HepG2 (cell line): ENCODE measurements around the gene SSR2. TPM values are rescaled to one million over a fixed set of nuclear protein-coding genes. Genes with fewer than 3 reads are reported as not detected.
A peak's percentile ranks its signal among the peaks of the same experiment; 100 is the strongest.

Experiments used
- ATAC-seq: fragments of 200-7000 bp; cut with Tn5 transposase; 3 replicates; pipeline ENCODE4 v1.9.1; 2020; ENCODE audit warnings: mild to moderate bottlenecking, moderate library complexity
- BruUV-seq: library from RNA; stranded (reverse); fragments of 400-500 nt; replicated peaks from 2 replicates; lab custom pipeline; 2021; lab: Mats Ljungman, UMichigan
- CTCF ChIA-PET: fragments of 300-600 bp; formaldehyde crosslinking; extraction: SDS; loops from one replicate; lab custom pipeline; 2021; ENCODE audit warnings: low total read pairs, inconsistent platforms, low intra/inter-chr PET ratio; lab: Yijun Ruan, JAX
- POLR2A ChIA-PET: fragments of 350-600 bp; sonication (Branson Sonifier 250); formaldehyde crosslinking; loops from one replicate; lab custom pipeline; 2020; ENCODE audit warnings: antibody characterized with exemption, inconsistent platforms; lab: Yijun Ruan, JAX
- DNase-seq: peaks from one replicate; pipeline ENCODE4 v3.0.0-alpha.2; 2015; ENCODE audit warnings: low spot score
- FAIRE-seq: peaks from 3 replicates; lab custom pipeline; 2011; peaks lifted over from hg19 to GRCh38; lab: Jason Lieb, UNC
- H2AFZ ChIP-seq: one replicate; pipeline ENCODE4 v1.6.1; 2011; ENCODE audit warnings: low read length, inconsistent platforms
- H3K27ac ChIP-seq: fragments of 300-600 bp; 3 replicates; pipeline ENCODE4 v1.8.0; 2011; ENCODE audit warnings: mixed run types, mild to moderate bottlenecking, mixed read lengths, low read length, inconsistent platforms; ENCODE audit not compliant: insufficient read depth; ENCODE audit errors: extremely low read length
- H3K27me3 ChIP-seq, 2 experiments: fragments of 200-600 bp in 1 of 2; 2 replicates in 1 of 2; 3 replicates in 1 of 2; pipeline versions ENCODE4 v1.6.0 to v1.8.0; 2011; ENCODE audit warnings: low read length in 2 of 2, mild to moderate bottlenecking in 2 of 2, moderate library complexity in 2 of 2, inconsistent platforms in 1 of 2; ENCODE audit not compliant: insufficient read depth in 2 of 2, control insufficient read depth in 1 of 2
- H3K36me3 ChIP-seq, 2 experiments: fragments of 200-600 bp in 1 of 2; replicated peaks in 1 of 2; 2 replicates in 1 of 2; 3 replicates in 1 of 2; pipeline versions ENCODE4 v1.5.1 to v1.8.0; 2011; ENCODE audit warnings: low read length in 2 of 2, inconsistent platforms in 1 of 2; ENCODE audit not compliant: insufficient read depth in 2 of 2, control insufficient read depth in 1 of 2
- H3K4me1 ChIP-seq: 2 replicates; pipeline ENCODE4 v1.5.1; 2012; ENCODE audit warnings: low read length, inconsistent platforms; ENCODE audit not compliant: insufficient read depth
- H3K4me2 ChIP-seq: 2 replicates; pipeline ENCODE4 v1.6.0; 2011; ENCODE audit warnings: low read depth, low read length, inconsistent platforms
- H3K4me3 ChIP-seq, 3 experiments: fragments of 200-600 bp in 1 of 3; sonication (generic), shearing (Covaris generic) in 1 of 3; replicated peaks in 1 of 3; 2 replicates each; pipeline ENCODE4 v1.5.1; 2011 to 2016; ENCODE audit warnings: low read length in 3 of 3, inconsistent platforms in 2 of 3, low read depth in 2 of 3, mild to moderate bottlenecking in 2 of 3, control low read depth in 1 of 3, mixed read lengths in 1 of 3; ENCODE audit not compliant: insufficient read depth in 1 of 3
- H3K79me2 ChIP-seq: one replicate; pipeline ENCODE4 v1.6.1; 2011; ENCODE audit warnings: low read length, inconsistent platforms; ENCODE audit not compliant: insufficient read depth
- H3K9ac ChIP-seq: 2 replicates; pipeline ENCODE4 v1.6.0; 2011; ENCODE audit warnings: mild to moderate bottlenecking, low read depth, low read length, inconsistent platforms; ENCODE audit not compliant: insufficient read depth
- H3K9me3 ChIP-seq: 2 replicates; pipeline ENCODE4 v1.5.1; 2012; ENCODE audit warnings: mild to moderate bottlenecking, low read length
- H4K20me1 ChIP-seq: 2 replicates; pipeline ENCODE4 v1.6.0; 2011; ENCODE audit warnings: inconsistent platforms, mild to moderate bottlenecking, low read length, moderate library complexity; ENCODE audit not compliant: insufficient read depth
- FOXP4 ChIP-seq: sonication (generic); formaldehyde crosslinking; IDR thresholded peaks from 2 replicates; pipeline ENCODE4 v1.4.0; 2020; ENCODE audit warnings: missing genetic modification reagents
- PAXIP1 ChIP-seq: sonication (generic); formaldehyde crosslinking; conservative IDR thresholded peaks from 2 replicates; pipeline ENCODE4 v1.4.0; 2020; ENCODE audit warnings: mild to moderate bottlenecking, missing genetic modification reagents, moderate library complexity
- SMARCC2 ChIP-seq: fragments of 450-650 bp; IDR thresholded peaks from 2 replicates; pipeline ENCODE4 v1.6.1; 2017; ENCODE audit warnings: antibody characterized with exemption, mild to moderate bottlenecking
- ZBTB14 ChIP-seq: sonication (generic); formaldehyde crosslinking; IDR thresholded peaks from 2 replicates; pipeline ENCODE4 v1.4.0; 2020; ENCODE audit warnings: missing genetic modification reagents
- ZBTB4 ChIP-seq: sonication (generic); formaldehyde crosslinking; IDR thresholded peaks from 2 replicates; pipeline ENCODE4 v1.4.0; 2020; ENCODE audit warnings: missing genetic modification reagents, mild to moderate bottlenecking, borderline replicate concordance
- ZFYVE20 ChIP-seq: sonication (generic); formaldehyde crosslinking; IDR thresholded peaks from 2 replicates; pipeline ENCODE4 v1.8.0; 2023; ENCODE audit warnings: low read depth, mild to moderate bottlenecking, moderate library complexity, missing genetic modification reagents, borderline replicate concordance
- ZSCAN22 ChIP-seq: sonication (generic); formaldehyde crosslinking; IDR thresholded peaks from 2 replicates; pipeline ENCODE4 v1.4.0; 2020; ENCODE audit warnings: mild to moderate bottlenecking, missing genetic modification reagents
- WGBS: methylation state at CpG from one replicate; pipeline ENCODE4 v1.1.6; 2017; ENCODE audit warnings: low lambda C conversion rate; 5-methylcytosine and 5-hydroxymethylcytosine counted together
- in situ Hi-C: cut with HindIII; loops from 2 replicates; pipeline ENCODE4 v1.10.0; 2017; ENCODE audit warnings: low pct_unique_long_range_greater_than_20kb; ENCODE audit not compliant: extremely low pct_ligation_motif_present
- intact Hi-C: fragments of 100-400 bp; cut with micrococcal nuclease; formaldehyde crosslinking; loops from one replicate; pipeline ENCODE4 v1.10.0; 2022; ENCODE audit not compliant: unreplicated experiment
- polyA plus RNA-seq, 8 experiments: library from polyadenylated mRNA; depleted of rRNA in 3 of 8; stranded (reverse) in 7 of 8; unstranded in 1 of 8; fragments of >200 nt; fragmentation: Illumina TruSeq in 4 of 8; extraction: Trizol in 4 of 8; gene quantifications; 2 replicates each; pipeline versions ENCODE4 v1.2.1 to v1.2.3, GENCODE V29; 2011 to 2016; ENCODE audit warnings: low read depth in 4 of 8, missing spikeins in 1 of 8, mixed read lengths in 1 of 8; ENCODE audit not compliant: insufficient read depth in 1 of 8
- total RNA-seq, 5 experiments: library from RNA; depleted of rRNA; stranded (reverse); fragments of >200 nt; fragmentation: Illumina TruSeq; extraction: Trizol; gene quantifications; 2 replicates each; pipeline ENCODE4 v1.2.3, GENCODE V29; 2016; ENCODE audit warnings: low read depth in 1 of 5

Gene SSR2
- total and polyA plus RNA-seq, 2 of the 13 experiments (the other 11 are each of a cell fraction or from before 2014, with no cell fraction given): 284 to 461 TPM

- POLR2A ChIA-PET: interaction anchor here (0.6 kb wide), 1 partner anchor 28 kb away, joined by 3 read pairs; no protein-coding TSS in a partner anchor
- FAIRE-seq: no peak
- Histone ChIP-seq H3K9ac (peak overlapping the region; percentile 82), H3K9me3 (no peaks in the 10 kb centered on the region), H4K20me1 (0 out of 2 replicates have a peak, but pooled peaks cover 2% of the 10 kb centered on the region), H3K4me3 (peak overlapping the region; percentile 92), H2AFZ (no peak overlapping the region), H3K79me2 (peaks cover 19% of the 10 kb centered on the region), H3K4me1 (peaks cover 28% of the 10 kb centered on the region), H3K27me3 (no peaks in the 10 kb centered on the region; a peak in 1 of 5 replicates), H3K27ac (peak overlapping the region; percentile 54), H3K4me2 (peak overlapping the region; percentile 92), H3K36me3 (peaks cover 1 to 11% of the 10 kb centered on the region in 2 experiments; a peak in 3 of 5 replicates)
- TF ChIP-seq FOXP4 (CRISPR knock-in tag) (0 out of 2 replicates have a peak, but pooled peaks have one; percentile 15), ZFYVE20 (CRISPR knock-in tag) (no peak), SMARCC2 (no peak), ZSCAN22 (no peak), PAXIP1 (CRISPR knock-in tag) (no peak), ZBTB14 (CRISPR knock-in tag) (no peak), ZBTB4 (CRISPR knock-in tag) (no peak)
- CTCF ChIA-PET: no interaction called here
- WGBS: 16% methylated on average over 5 of the region's 8 CpGs
- DNase-seq: no peak
- intact Hi-C loops: loop anchor here (2.0 kb wide), 1 partner anchor 47 kb away; no protein-coding TSS in a partner anchor
- in situ Hi-C loops: no loop called here
- BruUV-seq: TSS peak; percentile 80
- ATAC-seq: no peak
These were observed 832 bp downstream of the SSR2 start for GRCh38 chr1:156019946-156020292.
